K562 (cell line): Measurements from ENCODE around the gene MKRN1. TPM values are rescaled to one million over a fixed set of nuclear protein-coding genes. Genes with fewer than 3 reads are reported as not detected.

Experiments
- TAF9B ChIP-seq: fragments of 450-650 bp; IDR thresholded peaks from 2 replicates; pipeline ENCODE4 v1.6.1; 2018; ENCODE audit warnings: mild to moderate bottlenecking; ENCODE audit not compliant: partially characterized antibody
- ZNF431 ChIP-seq: sonication (generic); formaldehyde crosslinking; IDR thresholded peaks from 2 replicates; pipeline ENCODE4 v1.8.0; 2022; ENCODE audit warnings: mild to moderate bottlenecking, missing genetic modification reagents
- ZNF589 ChIP-seq: fragments of 200-800 bp; sonication (Bioruptor generic); IDR thresholded peaks from 2 replicates; pipeline ENCODE4 v1.6.1; 2016; ENCODE audit warnings: low read depth, missing genetic modification characterization, missing compliant biosample characterization
- polyA plus RNA-seq, 8 experiments: library from polyadenylated mRNA; depleted of rRNA in 4 of 8; stranded (reverse) in 5 of 8; unstranded in 3 of 8; fragments of >200 nt; fragmentation: Nextera tagmentation in 2 of 8; fragmentation: Illumina TruSeq in 1 of 8; extraction: Ambion mirVana in 2 of 8; extraction: Trizol in 1 of 8; gene quantifications; 2 replicates each; pipeline versions ENCODE4 v1.2.1 to v1.2.3, GENCODE V29; 2011 to 2014; ENCODE audit warnings: inconsistent platforms in 1 of 8, missing spikeins in 1 of 8
- total RNA-seq, 7 experiments: library from RNA; depleted of rRNA in 6 of 7; stranded (reverse); fragments of >200 nt in 6 of 7; fragmentation: Illumina TruSeq in 2 of 7; extraction: Trizol in 2 of 7; gene quantifications; 2 replicates each; pipeline versions ENCODE4 v1.2.1 to v1.2.3, GENCODE V29; 2011 to 2021; ENCODE audit warnings: low replicate concordance in 1 of 7
- TF ChIP-seq, protein P1 (sequence below): fragments of 250-450 bp; sonication (Bioruptor Pico); IDR thresholded peaks from 2 replicates; pipeline ENCODE4 v1.4.0; 2020; ENCODE audit warnings: borderline replicate concordance
- TF ChIP-seq, protein P2 (sequence below): sonication (generic); formaldehyde crosslinking; IDR thresholded peaks from 2 replicates; pipeline ENCODE4 v1.8.0; 2022; ENCODE audit warnings: mild to moderate bottlenecking, missing genetic modification reagents
- TF ChIP-seq, protein P3 (sequence below), 3 experiments: IDR thresholded peaks in 2 of 3; conservative IDR thresholded peaks in 1 of 3; 2 replicates each; pipeline ENCODE4 v1.5.1; 2011 to 2012; ENCODE audit warnings: low read length in 3 of 3, mild to moderate bottlenecking in 3 of 3, control low read depth in 2 of 3, improper control_type of control experiment in 1 of 3, inconsistent platforms in 1 of 3, low read depth in 1 of 3, mixed read lengths in 1 of 3, moderate library complexity in 1 of 3; ENCODE audit not compliant: insufficient read depth in 2 of 3

The MKRN1 gene
- total and polyA plus RNA-seq, 9 of the 15 experiments (the other 6 are each of a cell fraction or from before 2014, with no cell fraction given), result 30.5 to 90.3 (median 76.0) TPM

DNA sequence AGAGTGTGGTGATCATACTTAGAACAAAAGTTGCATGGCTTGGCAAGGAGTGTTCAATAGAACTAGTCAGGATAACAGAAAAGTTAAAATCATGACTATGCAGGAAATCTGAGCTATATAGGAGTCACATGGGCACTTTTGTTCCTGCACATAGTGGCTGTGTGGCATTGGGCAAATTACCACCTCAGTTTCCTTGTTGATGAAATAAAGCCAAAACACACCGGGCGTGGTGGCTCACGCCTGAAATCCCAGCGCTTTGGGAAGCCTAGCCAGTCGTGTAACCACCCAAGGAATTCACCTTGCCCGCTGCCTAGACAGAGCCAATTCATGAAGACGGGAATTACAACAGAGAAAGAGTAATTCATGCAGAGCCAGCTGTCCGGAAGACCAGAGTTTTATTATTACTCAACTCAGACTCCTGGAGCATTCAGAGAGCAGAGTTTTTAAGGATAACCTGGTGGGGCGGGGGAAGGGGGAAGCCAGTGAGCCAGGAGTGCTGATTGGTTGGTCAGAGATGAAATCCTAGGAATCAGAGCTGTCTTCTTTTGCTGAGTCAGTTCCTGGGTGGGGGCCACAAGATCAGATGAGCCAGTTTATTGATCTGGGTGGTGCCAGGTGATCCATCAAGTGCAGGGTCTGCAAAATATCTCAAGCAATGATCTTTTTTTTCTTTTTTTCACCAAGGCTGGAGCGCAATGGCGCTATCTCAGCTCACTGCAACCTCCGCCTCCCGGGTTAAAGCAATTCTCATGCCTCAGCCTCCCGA is 6.4 kb upstream of the MKRN1 start (continued):
- TF ChIP-seq, protein P1, sequence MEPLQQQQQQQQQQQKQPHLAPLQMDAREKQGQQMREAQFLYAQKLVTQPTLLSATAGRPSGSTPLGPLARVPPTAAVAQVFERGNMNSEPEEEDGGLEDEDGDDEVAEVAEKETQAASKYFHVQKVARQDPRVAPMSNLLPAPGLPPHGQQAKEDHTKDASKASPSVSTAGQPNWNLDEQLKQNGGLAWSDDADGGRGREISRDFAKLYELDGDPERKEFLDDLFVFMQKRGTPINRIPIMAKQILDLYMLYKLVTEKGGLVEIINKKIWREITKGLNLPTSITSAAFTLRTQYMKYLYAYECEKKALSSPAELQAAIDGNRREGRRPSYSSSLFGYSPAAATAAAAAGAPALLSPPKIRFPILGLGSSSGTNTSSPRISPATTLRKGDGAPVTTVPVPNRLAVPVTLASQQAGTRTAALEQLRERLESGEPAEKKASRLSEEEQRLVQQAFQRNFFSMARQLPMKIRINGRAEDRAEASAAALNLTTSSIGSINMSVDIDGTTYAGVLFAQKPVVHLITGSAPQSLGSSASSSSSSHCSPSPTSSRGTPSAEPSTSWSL (CRISPR knock-in tag), result no peak
- TF ChIP-seq ZNF589 (CRISPR knock-in tag) (no peak), TAF9B (no peak), ZNF431 (CRISPR knock-in tag) (no peak)
- TF ChIP-seq, protein P2, sequence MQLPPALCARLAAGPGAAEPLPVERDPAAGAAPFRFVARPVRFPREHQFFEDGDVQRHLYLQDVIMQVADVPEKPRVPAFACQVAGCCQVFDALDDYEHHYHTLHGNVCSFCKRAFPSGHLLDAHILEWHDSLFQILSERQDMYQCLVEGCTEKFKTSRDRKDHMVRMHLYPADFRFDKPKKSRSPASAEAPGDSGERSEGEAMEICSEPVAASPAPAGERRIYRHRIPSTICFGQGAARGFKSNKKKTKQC (CRISPR knock-in tag), result no peak
- TF ChIP-seq, protein P3, sequence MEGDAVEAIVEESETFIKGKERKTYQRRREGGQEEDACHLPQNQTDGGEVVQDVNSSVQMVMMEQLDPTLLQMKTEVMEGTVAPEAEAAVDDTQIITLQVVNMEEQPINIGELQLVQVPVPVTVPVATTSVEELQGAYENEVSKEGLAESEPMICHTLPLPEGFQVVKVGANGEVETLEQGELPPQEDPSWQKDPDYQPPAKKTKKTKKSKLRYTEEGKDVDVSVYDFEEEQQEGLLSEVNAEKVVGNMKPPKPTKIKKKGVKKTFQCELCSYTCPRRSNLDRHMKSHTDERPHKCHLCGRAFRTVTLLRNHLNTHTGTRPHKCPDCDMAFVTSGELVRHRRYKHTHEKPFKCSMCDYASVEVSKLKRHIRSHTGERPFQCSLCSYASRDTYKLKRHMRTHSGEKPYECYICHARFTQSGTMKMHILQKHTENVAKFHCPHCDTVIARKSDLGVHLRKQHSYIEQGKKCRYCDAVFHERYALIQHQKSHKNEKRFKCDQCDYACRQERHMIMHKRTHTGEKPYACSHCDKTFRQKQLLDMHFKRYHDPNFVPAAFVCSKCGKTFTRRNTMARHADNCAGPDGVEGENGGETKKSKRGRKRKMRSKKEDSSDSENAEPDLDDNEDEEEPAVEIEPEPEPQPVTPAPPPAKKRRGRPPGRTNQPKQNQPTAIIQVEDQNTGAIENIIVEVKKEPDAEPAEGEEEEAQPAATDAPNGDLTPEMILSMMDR (IDR thresholded peaks at IDR 0.05 in 2 of 3, conservative IDR thresholded peaks at IDR 0.05 in 1 of 3; ENCODE audit: insufficient read depth in 2 of 3, low read depth in 1 of 3, low read length in 3 of 3), result no peak
- TF ChIP-seq, all 486 proteins: peak for 37
